H9 (cell line): ENCODE measurements around the gene DAGLB. TPM values are rescaled to one million over a fixed set of nuclear protein-coding genes. Genes with fewer than 3 reads are reported as not detected.

Experiments used
- DNase-seq: peaks from one replicate; pipeline ENCODE4 v3.0.0-alpha.2; 2017
- H2AFZ ChIP-seq: one replicate; pipeline ENCODE4 v1.6.1; 2013; ENCODE audit warnings: mild to moderate bottlenecking, low read length, control low read depth, moderate library complexity
- H2AK5ac ChIP-seq: 2 replicates; pipeline ENCODE4 v1.6.1; 2013; ENCODE audit warnings: low read length, control low read depth, mixed read lengths; ENCODE audit not compliant: insufficient read length
- H2BK120ac ChIP-seq: one replicate; pipeline ENCODE4 v1.6.1; 2013; ENCODE audit warnings: low read depth, mild to moderate bottlenecking, low read length, control low read depth, inconsistent platforms; ENCODE audit not compliant: poor library complexity, severe bottlenecking
- H2BK12ac ChIP-seq: 2 replicates; pipeline ENCODE4 v1.6.1; 2013; ENCODE audit warnings: low read length, control low read depth, mixed read lengths, low read depth; ENCODE audit not compliant: insufficient read length
- H2BK15ac ChIP-seq: 2 replicates; pipeline ENCODE4 v1.6.1; 2013; ENCODE audit warnings: low read depth, low read length, control low read depth
- H2BK20ac ChIP-seq: one replicate; pipeline ENCODE4 v1.6.1; 2013; ENCODE audit warnings: low read depth, mild to moderate bottlenecking, low read length, control low read depth, inconsistent platforms; ENCODE audit not compliant: poor library complexity, severe bottlenecking
- H2BK5ac ChIP-seq: 2 replicates; pipeline ENCODE4 v1.6.1; 2013; ENCODE audit warnings: low read length, control low read depth, mixed read lengths; ENCODE audit not compliant: insufficient read length
- H3K14ac ChIP-seq: 2 replicates; pipeline ENCODE4 v1.6.1; 2013; ENCODE audit warnings: low read length, control low read depth; ENCODE audit not compliant: insufficient read depth
- H3K18ac ChIP-seq: 2 replicates; pipeline ENCODE4 v1.6.1; 2013; ENCODE audit warnings: low read depth, mild to moderate bottlenecking, mixed read lengths, low read length, control low read depth; ENCODE audit not compliant: insufficient read length
- H3K23ac ChIP-seq: 2 replicates; pipeline ENCODE4 v1.6.1; 2013; ENCODE audit warnings: low read length, control low read depth, mixed read lengths, low read depth; ENCODE audit not compliant: insufficient read length
- H3K23me2 ChIP-seq: 2 replicates; pipeline ENCODE4 v1.6.1; 2013; ENCODE audit warnings: low read depth, mild to moderate bottlenecking, mixed read lengths, low read length, control low read depth; ENCODE audit not compliant: insufficient read length, poor library complexity, severe bottlenecking
- H3K27ac ChIP-seq: 2 replicates; pipeline ENCODE4 v1.5.1; 2013; ENCODE audit warnings: low read length, control low read depth, mixed read lengths, low read depth; ENCODE audit not compliant: insufficient read length
- H3K27me3 ChIP-seq: 2 replicates; pipeline ENCODE4 v1.6.1; 2013; ENCODE audit warnings: low read length, control low read depth, inconsistent platforms; ENCODE audit not compliant: insufficient read depth
- H3K4ac ChIP-seq: 2 replicates; pipeline ENCODE4 v1.6.1; 2013; ENCODE audit warnings: low read depth, mild to moderate bottlenecking, control low read depth, inconsistent platforms, low read length, moderate library complexity
- H3K4me1 ChIP-seq: 2 replicates; pipeline ENCODE4 v1.6.1; 2013; ENCODE audit warnings: low read length, control low read depth, inconsistent platforms; ENCODE audit not compliant: insufficient read depth
- H3K4me2 ChIP-seq: 2 replicates; pipeline ENCODE4 v1.6.1; 2013; ENCODE audit warnings: low read length, control low read depth, mixed read lengths; ENCODE audit not compliant: insufficient read length, insufficient read depth
- H3K56ac ChIP-seq: 2 replicates; pipeline ENCODE4 v1.6.1; 2013; ENCODE audit warnings: low read depth, mild to moderate bottlenecking, mixed read lengths, low read length, control low read depth; ENCODE audit not compliant: insufficient read length
- H3K79me1 ChIP-seq: 2 replicates; pipeline ENCODE4 v1.6.1; 2013; ENCODE audit warnings: low read depth, mild to moderate bottlenecking, moderate library complexity, low read length, control low read depth, inconsistent platforms; ENCODE audit not compliant: insufficient read depth, poor library complexity, severe bottlenecking
- H3K79me2 ChIP-seq: 2 replicates; pipeline ENCODE4 v1.6.1; 2013; ENCODE audit warnings: low read length, control low read depth, inconsistent platforms; ENCODE audit not compliant: insufficient read depth
- H3K9ac ChIP-seq: 2 replicates; pipeline ENCODE4 v1.6.1; 2013; ENCODE audit warnings: low read length, control low read depth, mixed read lengths; ENCODE audit not compliant: insufficient read length; ENCODE audit errors: extremely low read depth
- H3K9me3 ChIP-seq: one replicate; pipeline ENCODE4 v1.6.1; 2013; ENCODE audit warnings: low read depth, low read length, inconsistent platforms; ENCODE audit not compliant: control insufficient read depth
- H3T11ph ChIP-seq: one replicate; pipeline ENCODE4 v1.6.1; 2013; ENCODE audit warnings: mild to moderate bottlenecking, low read length, control low read depth, inconsistent platforms
- H4K20me1 ChIP-seq: one replicate; pipeline ENCODE4 v1.6.1; 2013; ENCODE audit not compliant: control insufficient read depth, insufficient read length, insufficient read depth
- H4K5ac ChIP-seq: 2 replicates; pipeline ENCODE4 v1.6.1; 2013; ENCODE audit warnings: low read depth, mild to moderate bottlenecking, mixed read lengths, low read length, control low read depth; ENCODE audit not compliant: insufficient read length
- H4K8ac ChIP-seq: replicated peaks from 2 replicates; pipeline ENCODE4 v1.6.1; 2013; ENCODE audit warnings: low read length, control low read depth, mixed read lengths, low read depth; ENCODE audit not compliant: insufficient read length
- H4K91ac ChIP-seq: 2 replicates; pipeline ENCODE4 v1.6.1; 2013; ENCODE audit warnings: low read depth, mild to moderate bottlenecking, moderate library complexity, mixed read lengths, low read length, control low read depth; ENCODE audit not compliant: insufficient read length
- H3K27ac Mint-ChIP-seq, 3 experiments: 2 replicates in 2 of 3; 3 replicates in 1 of 3; pipeline ENCODE4 v1.8.0; 2020 to 2021; ENCODE audit warnings: mixed read lengths in 3 of 3, mild to moderate bottlenecking in 1 of 3, moderate library complexity in 1 of 3
- H3K27me3 Mint-ChIP-seq: 2 replicates; pipeline ENCODE4 v1.8.0; 2021; ENCODE audit warnings: low read depth, mild to moderate bottlenecking, moderate library complexity, mixed read lengths
- H3K36me3 Mint-ChIP-seq, 3 experiments: 2 replicates in 2 of 3; 3 replicates in 1 of 3; pipeline ENCODE4 v1.8.0; 2020 to 2021; ENCODE audit warnings: low read depth in 3 of 3, mixed read lengths in 3 of 3; ENCODE audit not compliant: insufficient read depth in 1 of 3
- H3K4me1 Mint-ChIP-seq, 2 experiments: 2 replicates each; pipeline ENCODE4 v1.8.0; 2020; ENCODE audit warnings: mixed read lengths in 2 of 2
- H3K4me3 Mint-ChIP-seq, 2 experiments: 2 replicates in 1 of 2; 3 replicates in 1 of 2; pipeline ENCODE4 v1.8.0; 2020 to 2021; ENCODE audit warnings: mild to moderate bottlenecking in 2 of 2, mixed read lengths in 2 of 2, moderate library complexity in 1 of 2
- H3K9me3 Mint-ChIP-seq, 2 experiments: 2 replicates in 1 of 2; 3 replicates in 1 of 2; pipeline ENCODE4 v1.8.0; 2020; ENCODE audit warnings: mild to moderate bottlenecking in 2 of 2, mixed read lengths in 2 of 2, moderate library complexity in 1 of 2
- WGBS: extraction: QIAGEN DNeasy Blood & Tissue Kit; methylation state at CpG from one replicate; pipeline ENCODE4 v1.1.7; 2013; ENCODE audit warnings: missing lambda C conversion rate, low lambda C conversion rate, mixed read lengths; ENCODE audit not compliant: insufficient read length; ENCODE audit errors: extremely low coverage; 5-methylcytosine and 5-hydroxymethylcytosine counted together
- total RNA-seq: library from RNA; stranded (reverse); gene quantifications from 2 replicates; pipeline ENCODE4 v1.2.1, GENCODE V29; 2021
- TF ChIP-seq, protein P1 (sequence below): fragments of 200-600 bp; sonication (generic); conservative IDR thresholded peaks from 3 replicates; pipeline ENCODE4 v1.8.0; 2021; ENCODE audit warnings: antibody characterized with exemption, mild to moderate bottlenecking

Gene DAGLB
- total RNA-seq, 1 experiment from 2014 or later: 46.4 TPM

DNA sequence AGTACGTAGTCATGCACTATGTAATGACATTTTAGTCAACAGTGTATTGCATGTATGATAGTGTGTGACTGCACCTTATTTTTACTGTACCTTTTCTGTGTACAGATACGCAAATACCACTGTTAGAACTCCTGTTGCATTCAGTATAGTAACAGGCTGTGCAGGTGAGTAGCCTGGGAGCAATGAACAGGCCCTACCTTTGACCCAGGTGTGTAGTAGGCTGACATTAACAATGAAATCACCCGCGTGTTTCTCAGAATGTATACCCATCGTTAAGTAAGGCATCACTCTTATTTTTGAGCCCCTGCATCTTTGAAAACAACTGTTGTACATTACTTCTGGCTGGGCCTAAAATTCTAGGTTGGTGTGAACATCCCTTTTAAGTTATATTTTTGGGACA lies 41.6 kb downstream of the DAGLB start:
- no peak overlapping the region for H3K4me2 ChIP-seq
- no peak overlapping the region for H3K23ac ChIP-seq
- no peaks in the 10 kb centered on the region for H3K4me1 ChIP-seq
- Mint-ChIP-seq H3K27ac (peak overlapping the region in 1 of 3 experiments; percentile 34; a peak in 1 of 7 replicates), H3K4me3 (no peak overlapping the region), H3K4me1 (peaks cover 0 to 4% of the 10 kb centered on the region in 2 experiments; a peak in 1 of 4 replicates), H3K27me3 (peaks cover 2% of the 10 kb centered on the region; the same call in 1 of the 2 replicates), H3K36me3 (peaks cover 56 to 89% (median 83%) of the 10 kb centered on the region in 3 experiments), H3K9me3 (no peaks in the 10 kb centered on the region)
- H2BK20ac ChIP-seq: no peak overlapping the region
- H2BK12ac ChIP-seq: no peak overlapping the region
- no peak overlapping the region for H3K14ac ChIP-seq
- H2BK15ac ChIP-seq: no peak overlapping the region
- H3K79me1 ChIP-seq: no peaks in the 10 kb centered on the region
- H2BK5ac ChIP-seq: no peak overlapping the region
- no peak overlapping the region for H3K56ac ChIP-seq
- no peak overlapping the region for H4K91ac ChIP-seq
- no peak overlapping the region for H3K9ac ChIP-seq
- H3K27me3 ChIP-seq: no peaks in the 10 kb centered on the region
- H3K9me3 ChIP-seq: no peaks in the 10 kb centered on the region
- no peak overlapping the region for H4K8ac ChIP-seq
- no peak overlapping the region for H3K18ac ChIP-seq
- no peaks in the 10 kb centered on the region for H4K20me1 ChIP-seq
- no peak overlapping the region for H2AFZ ChIP-seq
- H3K27ac ChIP-seq: no peak overlapping the region
- WGBS: no CpG with 5 or more reads among the region's 5 CpGs
- TF ChIP-seq, protein P1, sequence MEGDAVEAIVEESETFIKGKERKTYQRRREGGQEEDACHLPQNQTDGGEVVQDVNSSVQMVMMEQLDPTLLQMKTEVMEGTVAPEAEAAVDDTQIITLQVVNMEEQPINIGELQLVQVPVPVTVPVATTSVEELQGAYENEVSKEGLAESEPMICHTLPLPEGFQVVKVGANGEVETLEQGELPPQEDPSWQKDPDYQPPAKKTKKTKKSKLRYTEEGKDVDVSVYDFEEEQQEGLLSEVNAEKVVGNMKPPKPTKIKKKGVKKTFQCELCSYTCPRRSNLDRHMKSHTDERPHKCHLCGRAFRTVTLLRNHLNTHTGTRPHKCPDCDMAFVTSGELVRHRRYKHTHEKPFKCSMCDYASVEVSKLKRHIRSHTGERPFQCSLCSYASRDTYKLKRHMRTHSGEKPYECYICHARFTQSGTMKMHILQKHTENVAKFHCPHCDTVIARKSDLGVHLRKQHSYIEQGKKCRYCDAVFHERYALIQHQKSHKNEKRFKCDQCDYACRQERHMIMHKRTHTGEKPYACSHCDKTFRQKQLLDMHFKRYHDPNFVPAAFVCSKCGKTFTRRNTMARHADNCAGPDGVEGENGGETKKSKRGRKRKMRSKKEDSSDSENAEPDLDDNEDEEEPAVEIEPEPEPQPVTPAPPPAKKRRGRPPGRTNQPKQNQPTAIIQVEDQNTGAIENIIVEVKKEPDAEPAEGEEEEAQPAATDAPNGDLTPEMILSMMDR: no peak
- H3K23me2 ChIP-seq: no peaks in the 10 kb centered on the region
- H3K4ac ChIP-seq: no peak overlapping the region
- no peak overlapping the region for H4K5ac ChIP-seq
- H2BK120ac ChIP-seq: no peak overlapping the region
- H3T11ph ChIP-seq: no peak overlapping the region
- H3K79me2 ChIP-seq: no peaks in the 10 kb centered on the region
- no peak overlapping the region for H2AK5ac ChIP-seq
- no peak for DNase-seq
